ENCODE results near the gene KLHDC4. TPM values are rescaled to one million over a fixed set of nuclear protein-coding genes. Genes with fewer than 3 reads are reported as not detected.

The KLHDC4 gene
- total and polyA plus RNA-seq, 7 experiments from 2014 or later = 20.0 to 110 (median 83.0) TPM

GRCh38 chr16:87754535-87754934, 11.3 kb downstream of the KLHDC4 start:
- intact Hi-C loops (cut with micrococcal nuclease) = no loop called here
- peaks cover 15 to 42% (median 22%) of the 10 kb centered on the region in 5 donors for H3K36me3 Mint-ChIP-seq
- H3K4me3 Mint-ChIP-seq = no peak overlapping the region

GRCh38 chr16:87747626-87748414, 18.0 kb downstream of the KLHDC4 start:
- Mint-ChIP-seq H3K27ac (peak overlapping the region in 1 of 9 donors; percentile 69), H3K4me3 (no peak overlapping the region), H3K27me3 (no peaks in the 10 kb centered on the region), H3K4me1 (peaks cover 0 to 15% (median 4%) of the 10 kb centered on the region in 7 donors), H3K9me3 (no peaks in the 10 kb centered on the region), H3K36me3 (peaks cover 18 to 40% (median 21%) of the 10 kb centered on the region in 5 donors)
- CTCF ChIA-PET = interaction anchor here (0.6 to 0.7 kb wide), 2 partner anchors 11 to 31 kb away, joined by 3 read pairs; no protein-coding TSS in a partner anchor
- DNase-seq (no peak), ATAC-seq (no peak)
- H3K4me1 ChIP-seq (ENCODE audit: control insufficient read depth in 2 of 2, insufficient read depth in 2 of 2, low read length in 2 of 2) = peaks cover 0 to 3% of the 10 kb centered on the region in 2 donors
- peaks cover 14 to 83% (median 31%) of the 10 kb centered on the region in 3 experiments for H3K36me3 ChIP-seq (ENCODE audit: control insufficient read depth in 2 of 3, insufficient read depth in 3 of 3, low read length in 3 of 3)
- H3K27ac ChIP-seq (ENCODE audit: low read depth, low read length) = no peak overlapping the region
- POLR2A ChIA-PET = no interaction called here
- intact Hi-C loops (cut with micrococcal nuclease) = no loop called here
- H3K4me3 ChIP-seq (ENCODE audit: low read length) = no peak overlapping the region
- no peaks in the 10 kb centered on the region for H3K9me3 ChIP-seq (ENCODE audit: control insufficient read depth in 2 of 3, low read length in 3 of 3)
- H3K27me3 ChIP-seq (ENCODE audit: control insufficient read depth in 2 of 2, insufficient read depth in 2 of 2, low read length in 2 of 2) = no peaks in the 10 kb centered on the region

More at GRCh38 chr16:87754535-87754934, 11.3 kb downstream of the KLHDC4 start:
- POLR2A ChIA-PET = interaction anchor here (0.7 kb wide), 1 partner anchor 9 kb away, joined by 3 read pairs; no protein-coding TSS in a partner anchor
- H3K27ac ChIP-seq (ENCODE audit: low read depth, low read length) = no peak overlapping the region
- peaks cover 0 to 22% (median 9%) of the 10 kb centered on the region in 7 donors for H3K4me1 Mint-ChIP-seq
- H3K4me1 ChIP-seq (ENCODE audit: control insufficient read depth in 2 of 2, insufficient read depth in 2 of 2, low read length in 2 of 2) = peaks cover 0 to 26% of the 10 kb centered on the region in 2 donors
- H3K27ac Mint-ChIP-seq = peak overlapping the region in 1 of 9 donors; percentile 47
- H3K9me3 Mint-ChIP-seq = no peaks in the 10 kb centered on the region
- H3K27me3 ChIP-seq (ENCODE audit: control insufficient read depth in 2 of 2, insufficient read depth in 2 of 2, low read length in 2 of 2) = no peaks in the 10 kb centered on the region
- no peaks in the 10 kb centered on the region for H3K27me3 Mint-ChIP-seq
- CTCF ChIA-PET = interaction anchor here (1.2 kb wide), 1 partner anchor 16 kb away, joined by 4 read pairs; no protein-coding TSS in a partner anchor
- ATAC-seq (peak; percentile 38), DNase-seq (no peak)
- no peak overlapping the region for H3K4me3 ChIP-seq (ENCODE audit: low read length)
- H3K9me3 ChIP-seq (ENCODE audit: control insufficient read depth in 2 of 3, low read length in 3 of 3) = no peaks in the 10 kb centered on the region
- H3K36me3 ChIP-seq (ENCODE audit: control insufficient read depth in 2 of 3, insufficient read depth in 3 of 3, low read length in 3 of 3) = peaks cover 14 to 87% (median 20%) of the 10 kb centered on the region in 3 experiments

GRCh38 chr16:87746178-87746577, 19.6 kb downstream of the KLHDC4 start:
- H3K4me3 Mint-ChIP-seq = peak overlapping the region in 1 of 10 donors; percentile 21
- peaks cover 0 to 17% (median 12%) of the 10 kb centered on the region in 7 donors for H3K4me1 Mint-ChIP-seq
- DNase-seq (no peak), ATAC-seq (no peak)
- intact Hi-C loops (cut with micrococcal nuclease) = no loop called here
- Histone ChIP-seq H3K4me1 (ENCODE audit: control insufficient read depth in 2 of 2, insufficient read depth in 2 of 2, low read length in 2 of 2) (no peaks in the 10 kb centered on the region), H3K27ac (ENCODE audit: low read depth, low read length) (no peak overlapping the region), H3K9me3 (ENCODE audit: control insufficient read depth in 2 of 3, low read length in 3 of 3) (no peaks in the 10 kb centered on the region), H3K36me3 (ENCODE audit: control insufficient read depth in 2 of 3, insufficient read depth in 3 of 3, low read length in 3 of 3) (peaks cover 18 to 81% (median 29%) of the 10 kb centered on the region in 3 experiments), H3K27me3 (ENCODE audit: control insufficient read depth in 2 of 2, insufficient read depth in 2 of 2, low read length in 2 of 2) (no peaks in the 10 kb centered on the region), H3K4me3 (ENCODE audit: low read length) (no peak overlapping the region)
- H3K36me3 Mint-ChIP-seq = peaks cover 15 to 45% (median 19%) of the 10 kb centered on the region in 5 donors
- ChIA-PET POLR2A (no interaction called here), CTCF (no interaction called here)
- H3K27me3 Mint-ChIP-seq = no peaks in the 10 kb centered on the region
- H3K9me3 Mint-ChIP-seq = no peaks in the 10 kb centered on the region
- peak overlapping the region in 1 of 9 donors; percentile 12 for H3K27ac Mint-ChIP-seq

GRCh38 chr16:87744750-87745514, 20.9 kb downstream of the KLHDC4 start:
- no peak overlapping the region for H3K27ac ChIP-seq (ENCODE audit: low read depth, low read length)
- H3K4me3 ChIP-seq (ENCODE audit: low read length) = no peak overlapping the region
- Mint-ChIP-seq H3K4me3 (no peak overlapping the region), H3K4me1 (peaks cover 4 to 22% (median 17%) of the 10 kb centered on the region in 7 donors), H3K27ac (peak overlapping the region in 1 of 9 donors; percentile 20), H3K36me3 (peaks cover 14 to 44% (median 18%) of the 10 kb centered on the region in 5 donors), H3K9me3 (peaks cover 0 to under 1% (median 0%) of the 10 kb centered on the region in 11 donors), H3K27me3 (no peaks in the 10 kb centered on the region)
- ChIA-PET POLR2A (interaction anchor here (0.6 to 0.7 kb wide), 3 partner anchors 17 to 169 kb away, joined by 4 to 5 read pairs (median 5); no protein-coding TSS in a partner anchor), CTCF (interaction anchor here (0.6 kb wide), 1 partner anchor 111 kb away, joined by 3 read pairs; no protein-coding TSS in a partner anchor)
- H3K36me3 ChIP-seq (ENCODE audit: control insufficient read depth in 2 of 3, insufficient read depth in 3 of 3, low read length in 3 of 3) = peaks cover 15 to 81% (median 29%) of the 10 kb centered on the region in 3 experiments
- no peaks in the 10 kb centered on the region for H3K9me3 ChIP-seq (ENCODE audit: control insufficient read depth in 2 of 3, low read length in 3 of 3)
- ATAC-seq = no peak
- no peaks in the 10 kb centered on the region for H3K27me3 ChIP-seq (ENCODE audit: control insufficient read depth in 2 of 2, insufficient read depth in 2 of 2, low read length in 2 of 2)
- DNase-seq = no peak
- H3K4me1 ChIP-seq (ENCODE audit: control insufficient read depth in 2 of 2, insufficient read depth in 2 of 2, low read length in 2 of 2) = no peaks in the 10 kb centered on the region
- intact Hi-C loops (cut with micrococcal nuclease) = no loop called here

- Mint-ChIP-seq H3K27ac (peak overlapping the region in 1 of 9 donors; percentile 45), H3K27me3 (no peaks in the 10 kb centered on the region), H3K4me1 (peaks cover 4 to 22% (median 15%) of the 10 kb centered on the region in 7 donors), H3K4me3 (no peak overlapping the region), H3K9me3 (peaks cover 0 to 2% (median 0%) of the 10 kb centered on the region in 11 donors), H3K36me3 (peaks cover 12 to 31% (median 15%) of the 10 kb centered on the region in 5 donors)
- H3K27ac ChIP-seq (ENCODE audit: low read depth, low read length) = no peak overlapping the region
- DNase-seq (no peak), ATAC-seq (no peak)
- H3K4me1 ChIP-seq (ENCODE audit: control insufficient read depth in 2 of 2, insufficient read depth in 2 of 2, low read length in 2 of 2) = no peaks in the 10 kb centered on the region
- POLR2A ChIA-PET = no interaction called here
- H3K4me3 ChIP-seq (ENCODE audit: low read length) = no peak overlapping the region
- no peaks in the 10 kb centered on the region for H3K9me3 ChIP-seq (ENCODE audit: control insufficient read depth in 2 of 3, low read length in 3 of 3)
- no peaks in the 10 kb centered on the region for H3K27me3 ChIP-seq (ENCODE audit: control insufficient read depth in 2 of 2, insufficient read depth in 2 of 2, low read length in 2 of 2)
- CTCF ChIA-PET = no interaction called here
- H3K36me3 ChIP-seq (ENCODE audit: control insufficient read depth in 2 of 3, insufficient read depth in 3 of 3, low read length in 3 of 3) = peaks cover 11 to 72% (median 22%) of the 10 kb centered on the region in 3 experiments
- intact Hi-C loops (cut with micrococcal nuclease) = no loop called here
Observed at GRCh38 chr16:87742781-87743490, 22.9 kb downstream of the KLHDC4 start.
